Cardiac fibroblast (primary cell): ENCODE measurements around the gene ANKHD1.

Experiments used
- DNase-seq, 2 donors: peaks; one replicate each; pipeline versions ENCODE4 v3.0.0 to v3.0.0-alpha.2; 2010; ENCODE audit warnings: low read depth in 2 of 2
- H3K4me3 ChIP-seq, 2 donors: replicated peaks in 1 of 2; 1 replicate in 1 of 2; 2 replicates in 1 of 2; pipeline ENCODE4 v1.5.1; 2011; ENCODE audit warnings: low read depth in 2 of 2, low read length in 2 of 2, mild to moderate bottlenecking in 2 of 2, moderate library complexity in 1 of 2
- CTCF ChIP-seq: IDR thresholded peaks from one replicate; pipeline ENCODE4 v1.5.1; 2011; ENCODE audit warnings: low read depth, mild to moderate bottlenecking, low read length, inconsistent platforms

ANKHD1 gene

GRCh38 chr5:140401362-140402257 is at the start of gene ANKHD1:
ANKHD1 (plus strand) TSS chr5:140401833; CDS start chr5:140401968, 135 bp downstream.
- TF ChIP-seq CTCF, result no peak
- peak within 1 kb of the TSS; percentile 91 to 99 for H3K4me3 ChIP-seq
- DNase-seq, result peak; percentile 100

DNA sequence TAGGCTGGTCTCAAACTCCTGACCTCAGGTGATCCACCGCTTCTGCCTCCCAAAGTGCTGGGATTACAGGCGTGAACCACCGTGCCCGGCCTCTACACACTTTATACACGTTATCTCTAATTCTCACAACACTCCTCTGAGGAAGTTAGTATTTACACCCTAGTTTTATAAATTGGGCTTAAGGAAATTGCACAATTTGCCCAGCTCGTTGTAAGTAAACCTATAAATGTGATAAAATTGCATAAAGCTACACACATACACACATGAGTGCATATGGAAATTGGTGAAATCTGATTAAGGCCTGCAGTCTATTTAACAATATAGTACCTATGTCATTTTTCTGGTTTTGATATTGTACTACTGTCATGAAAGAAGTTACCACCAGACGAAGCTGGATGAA is 46.1 kb upstream of the ANKHD1 start:
- TF ChIP-seq CTCF, result no peak
- no peak for DNase-seq
- no peak overlapping the region for H3K4me3 ChIP-seq

GRCh38 chr5:140356853-140357725 is 44.5 kb upstream of the ANKHD1 start:
- no peak for DNase-seq
- H3K4me3 ChIP-seq, result no peak overlapping the region
- no peak for TF ChIP-seq CTCF

- H3K4me3 ChIP-seq, result peak overlapping the region in 1 of 2 donors; percentile 22
Measured at GRCh38 chr5:140357726-140358093, 43.9 kb upstream of the ANKHD1 start.

DNA sequence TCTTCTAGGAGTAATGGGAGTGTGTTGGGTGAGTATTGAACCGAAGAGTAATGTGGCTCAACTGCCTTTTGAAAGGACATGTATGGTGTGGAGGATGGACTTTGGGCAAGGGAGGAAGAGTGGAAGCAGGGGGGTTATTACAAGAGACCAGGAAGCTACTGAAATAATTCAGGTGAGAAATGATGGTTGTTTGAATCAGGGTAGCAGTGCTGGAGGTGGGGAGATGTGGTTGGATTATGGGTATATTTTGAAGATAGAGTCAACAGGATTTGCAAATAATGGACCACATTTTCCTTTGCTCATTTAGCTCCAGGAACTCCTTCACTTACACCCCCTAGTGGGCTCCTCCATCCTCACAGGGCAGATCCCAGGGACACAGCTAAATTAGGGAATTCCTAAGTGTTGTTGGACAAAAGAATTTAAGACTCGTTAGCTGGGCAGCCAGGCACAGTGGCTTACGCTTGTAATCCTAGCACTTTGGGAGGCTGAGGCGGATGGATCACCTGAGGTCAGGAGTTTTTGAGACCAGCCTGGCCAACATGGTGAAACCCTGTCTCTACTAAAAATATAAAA is 42.8 kb upstream of the ANKHD1 start:
- DNase-seq, result peak; percentile 55
- TF ChIP-seq CTCF, result peak; percentile 65
- H3K4me3 ChIP-seq, result no peak overlapping the region

More at GRCh38 chr5:140357726-140358093, 43.9 kb upstream of the ANKHD1 start:
- peak; percentile 89 to 91 for DNase-seq
- TF ChIP-seq CTCF, result peak; percentile 93

DNA sequence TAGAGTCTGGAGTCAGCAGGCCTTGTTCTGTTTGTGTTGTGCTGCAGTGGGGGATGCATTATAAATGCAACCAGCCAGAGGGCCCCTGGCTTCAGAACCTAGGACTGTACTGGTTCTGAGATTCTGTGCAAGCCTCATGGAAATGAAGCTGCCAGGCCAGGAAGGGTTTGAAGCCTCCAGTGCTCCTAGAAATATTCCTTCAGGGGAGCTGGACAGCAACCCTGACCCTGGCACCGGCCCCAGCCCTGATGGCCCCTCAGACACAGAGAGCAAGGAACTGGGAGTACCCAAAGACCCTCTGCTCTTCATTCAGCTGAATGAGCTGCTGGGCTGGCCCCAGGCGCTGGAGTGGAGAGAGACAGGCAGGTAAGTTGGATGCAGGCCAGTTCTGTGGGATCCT is 41.5 kb upstream of the ANKHD1 start, which contains the start of gene SLC4A9:
Gene SLC4A9, plus strand, starts transcription at position 94 of the 400 bp plus-strand sequence. Its CDS starts 43 bp downstream, at position 137.
- DNase-seq, result no peak
- TF ChIP-seq CTCF, result no peak
- H3K4me3 ChIP-seq, result no peak within 1 kb of the TSS
